GM12801 (cell line): ENCODE results near the gene SHROOM3.

Source experiments
- TF ChIP-seq, protein P1 (sequence below): IDR thresholded peaks from one replicate; pipeline ENCODE4 v1.5.1; 2011; ENCODE audit warnings: control low read depth; ENCODE audit not compliant: insufficient read length; ENCODE audit errors: extremely low read depth

SHROOM3 gene

GRCh38 chr4:76717431-76717830 is 282.4 kb downstream of the SHROOM3 start:
- TF ChIP-seq, protein P1, sequence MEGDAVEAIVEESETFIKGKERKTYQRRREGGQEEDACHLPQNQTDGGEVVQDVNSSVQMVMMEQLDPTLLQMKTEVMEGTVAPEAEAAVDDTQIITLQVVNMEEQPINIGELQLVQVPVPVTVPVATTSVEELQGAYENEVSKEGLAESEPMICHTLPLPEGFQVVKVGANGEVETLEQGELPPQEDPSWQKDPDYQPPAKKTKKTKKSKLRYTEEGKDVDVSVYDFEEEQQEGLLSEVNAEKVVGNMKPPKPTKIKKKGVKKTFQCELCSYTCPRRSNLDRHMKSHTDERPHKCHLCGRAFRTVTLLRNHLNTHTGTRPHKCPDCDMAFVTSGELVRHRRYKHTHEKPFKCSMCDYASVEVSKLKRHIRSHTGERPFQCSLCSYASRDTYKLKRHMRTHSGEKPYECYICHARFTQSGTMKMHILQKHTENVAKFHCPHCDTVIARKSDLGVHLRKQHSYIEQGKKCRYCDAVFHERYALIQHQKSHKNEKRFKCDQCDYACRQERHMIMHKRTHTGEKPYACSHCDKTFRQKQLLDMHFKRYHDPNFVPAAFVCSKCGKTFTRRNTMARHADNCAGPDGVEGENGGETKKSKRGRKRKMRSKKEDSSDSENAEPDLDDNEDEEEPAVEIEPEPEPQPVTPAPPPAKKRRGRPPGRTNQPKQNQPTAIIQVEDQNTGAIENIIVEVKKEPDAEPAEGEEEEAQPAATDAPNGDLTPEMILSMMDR: no peak

DNA sequence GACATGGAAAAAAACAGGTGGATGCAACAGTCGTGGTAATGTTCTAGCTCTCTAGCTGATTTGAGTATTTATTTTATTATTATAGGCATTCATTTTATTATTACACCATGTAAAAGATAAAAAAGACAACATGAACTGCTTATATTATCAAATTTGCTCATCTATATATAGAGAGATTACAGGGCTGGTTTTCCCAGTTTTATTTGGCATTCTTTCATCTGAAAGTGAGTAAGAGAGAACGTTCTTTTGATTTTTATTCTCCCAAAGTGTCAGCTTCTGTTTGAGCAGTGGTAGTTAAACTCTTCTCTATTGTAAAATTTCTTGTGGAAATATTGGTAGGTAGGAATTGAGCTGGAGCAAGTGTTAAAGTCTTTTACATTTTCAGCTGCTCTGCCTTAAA is 283.0 kb downstream of the SHROOM3 start:
- TF ChIP-seq, protein P1: no peak

DNA sequence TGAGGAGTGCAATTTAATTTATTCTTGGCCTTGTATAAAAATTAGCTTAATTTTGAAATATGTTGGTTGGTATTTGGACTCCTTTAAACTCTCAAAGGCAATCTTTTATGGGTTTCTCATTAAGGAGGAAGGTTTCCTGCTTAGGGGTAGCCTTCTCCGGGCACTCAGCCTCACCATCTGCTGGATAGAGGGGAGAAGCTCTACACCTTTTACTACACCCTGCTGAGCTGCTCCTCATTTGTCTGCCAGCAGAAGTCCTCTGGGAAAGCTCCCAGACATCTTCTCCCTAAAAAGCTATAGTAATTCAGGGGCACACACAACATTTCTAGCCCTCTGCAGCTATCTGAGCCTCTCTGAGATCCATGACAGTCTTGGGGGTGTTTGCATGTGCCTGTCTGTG is 283.8 kb downstream of the SHROOM3 start:
- TF ChIP-seq, protein P1: no peak

DNA sequence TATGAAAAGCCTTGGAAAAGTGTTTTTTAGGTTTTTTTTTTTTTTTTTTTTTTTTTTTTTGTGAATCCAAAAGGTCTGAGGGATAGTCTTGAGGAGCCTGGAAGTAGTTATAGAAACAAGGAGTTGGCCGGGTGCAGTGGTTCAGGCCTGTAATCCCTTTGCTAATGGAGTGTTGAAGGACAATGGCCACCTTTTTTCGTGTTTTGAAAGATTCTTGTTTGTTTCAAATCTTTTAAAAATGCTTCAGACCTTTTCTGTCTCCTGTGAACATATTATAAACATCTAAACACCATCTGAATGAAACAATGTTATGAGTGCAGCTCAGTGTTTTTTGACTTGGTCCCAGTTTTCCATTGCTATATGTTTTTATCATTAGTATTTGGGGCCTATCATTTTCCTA is 285.1 kb downstream of the SHROOM3 start:
- TF ChIP-seq, protein P1: no peak

GRCh38 chr4:76722838-76723237 is 287.8 kb downstream of the SHROOM3 start:
- TF ChIP-seq, protein P1: no peak

DNA sequence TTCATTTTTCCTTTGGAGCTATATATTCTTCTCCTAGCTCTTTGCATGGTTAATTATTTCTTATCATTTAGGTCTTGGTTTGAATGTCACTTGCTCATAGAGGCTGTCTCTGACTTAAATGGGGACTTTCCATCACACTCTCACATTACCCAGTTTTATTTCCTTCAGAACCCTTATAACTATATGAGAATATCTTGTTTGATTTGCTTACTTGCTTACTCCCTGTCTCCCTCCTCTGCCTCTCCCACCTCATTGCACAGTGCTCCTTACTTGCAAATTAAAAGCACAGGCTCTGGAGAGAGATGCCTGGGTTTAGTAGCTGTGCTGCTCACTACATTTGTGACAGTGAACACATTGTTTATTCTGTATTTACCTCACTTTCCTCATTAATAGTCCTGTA is 288.3 kb downstream of the SHROOM3 start:
- TF ChIP-seq, protein P1: no peak

DNA sequence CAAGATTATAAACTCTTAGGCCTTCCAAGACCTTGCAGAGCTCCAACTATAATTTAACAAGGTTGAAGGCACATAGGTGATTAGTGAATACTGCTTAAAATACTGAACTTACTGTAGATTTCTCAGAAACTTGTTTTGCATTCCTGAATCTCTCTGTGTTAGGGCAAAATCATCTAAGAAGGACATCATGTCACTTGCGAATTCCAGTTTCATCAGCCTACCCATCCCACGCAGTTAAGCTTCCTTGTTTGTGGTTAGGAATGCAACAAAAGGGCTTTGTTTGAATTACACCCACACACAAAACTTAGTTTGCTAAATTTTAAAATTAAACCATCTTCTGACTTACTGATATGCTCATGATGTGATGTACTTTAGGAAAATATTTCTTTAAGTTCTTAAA is 288.9 kb downstream of the SHROOM3 start:
- TF ChIP-seq, protein P1: no peak

GRCh38 chr4:76725039-76725438 is 290.0 kb downstream of the SHROOM3 start:
- TF ChIP-seq, protein P1: no peak
